ENCODE results near the gene POC5.
"Not testable (repeated sequence)": the region's sequence is repeated elsewhere in the genome, so short reads cannot be mapped to it uniquely, and the experiment has no call there.

The POC5 gene

GRCh38 chr5:75706775-75707174 lies 10.5 kb downstream of the POC5 start:
- no peak overlapping the region for H3K4me3 ChIP-seq (ENCODE audit: low read length in 2 of 2)
- H3K9ac ChIP-seq (ENCODE audit: low read length in 2 of 2): no peak overlapping the region
- peaks cover 5 to 18% of the 10 kb centered on the region in 2 donors for H3K36me3 ChIP-seq (ENCODE audit: control insufficient read depth in 2 of 2, insufficient read depth in 2 of 2, low read length in 2 of 2)
- no peaks in the 10 kb centered on the region for H3K4me1 ChIP-seq (ENCODE audit: control insufficient read depth, insufficient read depth, low read length)
- no peaks in the 10 kb centered on the region for H3K9me3 ChIP-seq (ENCODE audit: control insufficient read depth in 2 of 2, low read length in 2 of 2)
- H3K27ac ChIP-seq (ENCODE audit: low read length): no peak overlapping the region
- no peaks in the 10 kb centered on the region for H3K27me3 ChIP-seq (ENCODE audit: control insufficient read depth in 1 of 2, insufficient read depth in 2 of 2, low read length in 2 of 2)

DNA sequence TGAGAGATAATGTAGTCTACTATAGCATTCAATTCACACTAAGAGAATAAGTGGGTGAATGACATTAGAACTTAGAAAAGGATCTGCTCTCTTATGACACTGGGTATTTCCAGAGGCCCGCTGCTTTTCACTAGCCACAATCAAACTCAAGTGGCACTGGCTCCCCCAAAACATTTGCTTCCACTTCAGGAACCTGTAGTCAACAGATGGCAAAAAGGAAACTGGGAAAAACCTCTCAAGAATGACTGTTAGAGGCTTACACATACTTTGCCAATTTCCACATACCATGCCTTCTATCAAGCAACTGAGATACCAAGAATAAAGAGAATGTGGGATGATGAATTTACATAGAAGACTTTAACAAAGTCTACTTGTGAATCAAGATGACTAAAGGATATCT lies 11.2 kb downstream of the POC5 start:
- Histone ChIP-seq H3K36me3 (ENCODE audit: control insufficient read depth in 2 of 2, insufficient read depth in 2 of 2, low read length in 2 of 2) (peaks cover 6 to 19% of the 10 kb centered on the region in 2 donors), H3K4me1 (ENCODE audit: control insufficient read depth, insufficient read depth, low read length) (no peaks in the 10 kb centered on the region), H3K27me3 (ENCODE audit: control insufficient read depth in 1 of 2, insufficient read depth in 2 of 2, low read length in 2 of 2) (no peaks in the 10 kb centered on the region), H3K9ac (ENCODE audit: low read length in 2 of 2) (no peak overlapping the region), H3K4me3 (ENCODE audit: low read length in 2 of 2) (no peak overlapping the region), H3K27ac (ENCODE audit: low read length) (no peak overlapping the region), H3K9me3 (ENCODE audit: control insufficient read depth in 2 of 2, low read length in 2 of 2) (no peaks in the 10 kb centered on the region)

DNA sequence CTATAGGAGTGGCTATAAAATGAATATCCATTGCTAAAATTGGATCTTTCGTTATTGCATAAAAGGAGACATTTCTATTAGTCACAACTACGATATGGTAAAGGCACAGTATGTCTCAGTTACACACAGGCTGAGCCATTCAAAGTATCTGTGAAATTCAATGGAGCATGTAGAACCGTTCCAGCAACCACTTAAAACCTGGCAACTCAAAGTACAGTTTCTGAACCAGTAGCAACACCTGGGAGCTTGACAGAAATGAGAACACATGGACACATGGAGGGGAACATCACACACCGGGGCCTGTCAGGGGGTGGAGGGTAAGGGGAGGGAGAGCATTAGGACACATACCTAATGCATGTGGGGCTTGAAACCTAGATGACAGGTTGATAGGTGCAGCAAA lies 15.4 kb downstream of the POC5 start:
- Histone ChIP-seq H3K27me3 (ENCODE audit: control insufficient read depth in 1 of 2, insufficient read depth in 2 of 2, low read length in 2 of 2) (no peaks in the 10 kb centered on the region), H3K9me3 (ENCODE audit: control insufficient read depth in 2 of 2, low read length in 2 of 2) (no peaks in the 10 kb centered on the region), H3K36me3 (ENCODE audit: control insufficient read depth in 2 of 2, insufficient read depth in 2 of 2, low read length in 2 of 2) (peaks cover 3 to 15% of the 10 kb centered on the region in 2 donors), H3K4me3 (ENCODE audit: low read length in 2 of 2) (no peak overlapping the region), H3K27ac (ENCODE audit: low read length) (no peak overlapping the region), H3K9ac (ENCODE audit: low read length in 2 of 2) (no peak overlapping the region), H3K4me1 (ENCODE audit: control insufficient read depth, insufficient read depth, low read length) (no peaks in the 10 kb centered on the region)

GRCh38 chr5:75695472-75696351 lies 21.5 kb downstream of the POC5 start:
- not testable (repeated sequence) for H3K27ac ChIP-seq (ENCODE audit: low read length); H3K9me3 ChIP-seq (ENCODE audit: control insufficient read depth in 2 of 2, low read length in 2 of 2); H3K9ac ChIP-seq (ENCODE audit: low read length in 2 of 2); H3K36me3 ChIP-seq (ENCODE audit: control insufficient read depth in 2 of 2, insufficient read depth in 2 of 2, low read length in 2 of 2); H3K4me3 ChIP-seq (ENCODE audit: low read length in 2 of 2); H3K27me3 ChIP-seq (ENCODE audit: control insufficient read depth in 1 of 2, insufficient read depth in 2 of 2, low read length in 2 of 2); H3K4me1 ChIP-seq (ENCODE audit: control insufficient read depth, insufficient read depth, low read length)

DNA sequence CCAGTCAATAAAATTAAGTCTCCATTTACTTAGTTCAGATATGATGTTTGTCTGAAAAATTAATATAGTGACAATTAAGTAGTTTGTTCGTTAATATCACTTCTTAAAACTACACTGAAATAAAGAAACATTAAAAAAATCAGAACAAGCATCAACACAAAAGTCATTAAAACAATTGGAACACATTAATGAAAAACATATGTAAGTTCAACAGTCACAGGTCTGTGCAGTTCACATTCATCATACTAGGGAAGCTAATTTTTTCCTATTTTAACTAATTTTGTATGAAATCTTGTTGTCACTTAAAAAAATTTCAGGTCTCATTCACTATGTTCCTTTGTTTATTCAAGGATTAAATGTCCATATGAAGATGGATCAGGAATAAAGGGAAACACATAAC lies 22.5 kb downstream of the POC5 start:
- no peaks in the 10 kb centered on the region for H3K4me1 ChIP-seq (ENCODE audit: control insufficient read depth, insufficient read depth, low read length)
- H3K9me3 ChIP-seq (ENCODE audit: control insufficient read depth in 2 of 2, low read length in 2 of 2): no peaks in the 10 kb centered on the region
- no peaks in the 10 kb centered on the region for H3K27me3 ChIP-seq (ENCODE audit: control insufficient read depth in 1 of 2, insufficient read depth in 2 of 2, low read length in 2 of 2)
- no peak overlapping the region for H3K9ac ChIP-seq (ENCODE audit: low read length in 2 of 2)
- peaks cover 0 to 6% of the 10 kb centered on the region in 2 donors for H3K36me3 ChIP-seq (ENCODE audit: control insufficient read depth in 2 of 2, insufficient read depth in 2 of 2, low read length in 2 of 2)
- H3K27ac ChIP-seq (ENCODE audit: low read length): no peak overlapping the region
- no peak overlapping the region for H3K4me3 ChIP-seq (ENCODE audit: low read length in 2 of 2)

DNA sequence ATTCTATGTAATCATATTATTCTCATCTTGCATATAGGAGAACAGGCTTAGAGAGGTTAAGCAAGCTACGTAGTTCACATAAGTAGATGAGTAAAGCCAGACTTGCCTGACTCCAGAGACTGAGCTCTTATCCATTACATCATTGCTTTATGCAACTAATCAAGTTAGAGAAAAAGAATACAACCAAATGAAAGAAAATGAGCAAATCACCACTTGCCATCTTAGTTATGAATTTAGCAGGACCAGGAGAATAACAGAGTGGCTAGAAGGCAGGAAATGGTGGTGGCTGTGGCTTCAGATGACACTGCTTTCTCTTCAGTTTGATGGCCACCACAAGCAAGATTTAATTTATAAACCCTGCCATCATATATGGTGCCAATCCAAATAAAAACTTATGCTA lies 26.6 kb downstream of the POC5 start:
- H3K27me3 ChIP-seq (ENCODE audit: control insufficient read depth in 1 of 2, insufficient read depth in 2 of 2, low read length in 2 of 2): no peaks in the 10 kb centered on the region
- H3K36me3 ChIP-seq (ENCODE audit: control insufficient read depth in 2 of 2, insufficient read depth in 2 of 2, low read length in 2 of 2): peaks cover 6% of the 10 kb centered on the region in 2 donors
- H3K9me3 ChIP-seq (ENCODE audit: control insufficient read depth in 2 of 2, low read length in 2 of 2): no peaks in the 10 kb centered on the region
- H3K27ac ChIP-seq (ENCODE audit: low read length): no peak overlapping the region
- no peaks in the 10 kb centered on the region for H3K4me1 ChIP-seq (ENCODE audit: control insufficient read depth, insufficient read depth, low read length)
- no peak overlapping the region for H3K4me3 ChIP-seq (ENCODE audit: low read length in 2 of 2)
- no peak overlapping the region for H3K9ac ChIP-seq (ENCODE audit: low read length in 2 of 2)

DNA sequence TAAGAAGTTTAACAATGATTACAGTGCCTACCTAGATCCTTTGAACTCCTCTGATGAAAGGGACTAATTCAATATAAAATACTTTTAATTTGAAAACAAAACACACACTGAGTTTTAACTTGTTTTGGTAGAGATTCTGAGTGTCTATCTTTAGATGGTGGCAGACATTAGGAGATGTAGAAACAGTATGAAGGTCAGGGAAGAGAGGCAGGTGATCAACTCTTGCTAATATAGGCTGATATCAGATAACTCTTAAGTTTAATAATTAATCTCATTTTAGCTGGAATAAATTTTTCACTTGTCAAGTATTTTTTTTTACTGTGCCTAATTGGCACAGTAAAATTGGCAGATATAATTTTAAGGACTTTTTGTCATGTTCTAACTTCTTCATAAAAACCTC lies 30.8 kb downstream of the POC5 start:
- Histone ChIP-seq H3K4me3 (ENCODE audit: low read length in 2 of 2) (no peak overlapping the region), H3K4me1 (ENCODE audit: control insufficient read depth, insufficient read depth, low read length) (no peaks in the 10 kb centered on the region), H3K27me3 (ENCODE audit: control insufficient read depth in 1 of 2, insufficient read depth in 2 of 2, low read length in 2 of 2) (no peaks in the 10 kb centered on the region), H3K9ac (ENCODE audit: low read length in 2 of 2) (no peak overlapping the region), H3K27ac (ENCODE audit: low read length) (no peak overlapping the region), H3K36me3 (ENCODE audit: control insufficient read depth in 2 of 2, insufficient read depth in 2 of 2, low read length in 2 of 2) (peaks cover 2 to 6% of the 10 kb centered on the region in 2 donors), H3K9me3 (ENCODE audit: control insufficient read depth in 2 of 2, low read length in 2 of 2) (no peaks in the 10 kb centered on the region)

GRCh38 chr5:75685141-75685540 lies 32.1 kb downstream of the POC5 start:
- no peak overlapping the region for H3K27ac ChIP-seq (ENCODE audit: low read length)
- H3K27me3 ChIP-seq (ENCODE audit: control insufficient read depth in 1 of 2, insufficient read depth in 2 of 2, low read length in 2 of 2): no peaks in the 10 kb centered on the region
- H3K4me1 ChIP-seq (ENCODE audit: control insufficient read depth, insufficient read depth, low read length): no peaks in the 10 kb centered on the region
- H3K9ac ChIP-seq (ENCODE audit: low read length in 2 of 2): no peak overlapping the region
- H3K36me3 ChIP-seq (ENCODE audit: control insufficient read depth in 2 of 2, insufficient read depth in 2 of 2, low read length in 2 of 2): peaks cover 2 to 6% of the 10 kb centered on the region in 2 donors
- no peak overlapping the region for H3K4me3 ChIP-seq (ENCODE audit: low read length in 2 of 2)
- no peaks in the 10 kb centered on the region for H3K9me3 ChIP-seq (ENCODE audit: control insufficient read depth in 2 of 2, low read length in 2 of 2)

GRCh38 chr5:75681125-75681830 lies 36.0 kb downstream of the POC5 start:
- Histone ChIP-seq H3K9ac (ENCODE audit: low read length in 2 of 2) (peak overlapping the region in 1 of 2 donors; percentile 36), H3K4me3 (ENCODE audit: low read length in 2 of 2) (peak overlapping the region in 1 of 2 donors; percentile 42), H3K9me3 (ENCODE audit: control insufficient read depth in 2 of 2, low read length in 2 of 2) (no peaks in the 10 kb centered on the region), H3K27me3 (ENCODE audit: control insufficient read depth in 1 of 2, insufficient read depth in 2 of 2, low read length in 2 of 2) (no peaks in the 10 kb centered on the region), H3K36me3 (ENCODE audit: control insufficient read depth in 2 of 2, insufficient read depth in 2 of 2, low read length in 2 of 2) (peaks cover 0 to 2% of the 10 kb centered on the region in 2 donors), H3K4me1 (ENCODE audit: control insufficient read depth, insufficient read depth, low read length) (no peaks in the 10 kb centered on the region), H3K27ac (ENCODE audit: low read length) (peak overlapping the region; percentile 43)

- no peak overlapping the region for H3K4me3 ChIP-seq (ENCODE audit: low read length in 2 of 2)
Observed at GRCh38 chr5:75678155-75678554, 39.1 kb downstream of the POC5 start.

GRCh38 chr5:75677607-75678006 lies 39.6 kb downstream of the POC5 start:
- no peak overlapping the region for H3K27ac ChIP-seq (ENCODE audit: low read length)

More at GRCh38 chr5:75678155-75678554, 39.1 kb downstream of the POC5 start:
- no peaks in the 10 kb centered on the region for H3K9me3 ChIP-seq (ENCODE audit: control insufficient read depth in 2 of 2, low read length in 2 of 2)
- H3K27me3 ChIP-seq (ENCODE audit: control insufficient read depth in 1 of 2, insufficient read depth in 2 of 2, low read length in 2 of 2): no peaks in the 10 kb centered on the region
- H3K4me1 ChIP-seq (ENCODE audit: control insufficient read depth, insufficient read depth, low read length): no peaks in the 10 kb centered on the region
- no peak overlapping the region for H3K27ac ChIP-seq (ENCODE audit: low read length)
- no peak overlapping the region for H3K9ac ChIP-seq (ENCODE audit: low read length in 2 of 2)
- H3K36me3 ChIP-seq (ENCODE audit: control insufficient read depth in 2 of 2, insufficient read depth in 2 of 2, low read length in 2 of 2): peaks cover 0 to 4% of the 10 kb centered on the region in 2 donors

More at GRCh38 chr5:75677607-75678006, 39.6 kb downstream of the POC5 start:
- H3K36me3 ChIP-seq (ENCODE audit: control insufficient read depth in 2 of 2, insufficient read depth in 2 of 2, low read length in 2 of 2): peaks cover 0 to 4% of the 10 kb centered on the region in 2 donors
- H3K4me1 ChIP-seq (ENCODE audit: control insufficient read depth, insufficient read depth, low read length): no peaks in the 10 kb centered on the region
- no peak overlapping the region for H3K9ac ChIP-seq (ENCODE audit: low read length in 2 of 2)
- no peak overlapping the region for H3K4me3 ChIP-seq (ENCODE audit: low read length in 2 of 2)
- H3K9me3 ChIP-seq (ENCODE audit: control insufficient read depth in 2 of 2, low read length in 2 of 2): no peaks in the 10 kb centered on the region
- H3K27me3 ChIP-seq (ENCODE audit: control insufficient read depth in 1 of 2, insufficient read depth in 2 of 2, low read length in 2 of 2): no peaks in the 10 kb centered on the region

Measured in stomach smooth muscle (tissue), 2 donors.